H9 (cell line): ENCODE results near the gene HLA-DQA1. TPM values are rescaled to one million over a fixed set of nuclear protein-coding genes. Genes with fewer than 3 reads are reported as not detected.

Source experiments
- DNase-seq: peaks from one replicate; pipeline ENCODE4 v3.0.0-alpha.2; 2017
- H2AFZ ChIP-seq: one replicate; pipeline ENCODE4 v1.6.1; 2013; ENCODE audit warnings: mild to moderate bottlenecking, low read length, control low read depth, moderate library complexity
- H2AK5ac ChIP-seq: 2 replicates; pipeline ENCODE4 v1.6.1; 2013; ENCODE audit warnings: low read length, control low read depth, mixed read lengths; ENCODE audit not compliant: insufficient read length
- H2BK120ac ChIP-seq: one replicate; pipeline ENCODE4 v1.6.1; 2013; ENCODE audit warnings: low read depth, mild to moderate bottlenecking, low read length, control low read depth, inconsistent platforms; ENCODE audit not compliant: poor library complexity, severe bottlenecking
- H2BK12ac ChIP-seq: 2 replicates; pipeline ENCODE4 v1.6.1; 2013; ENCODE audit warnings: low read length, control low read depth, mixed read lengths, low read depth; ENCODE audit not compliant: insufficient read length
- H2BK15ac ChIP-seq: 2 replicates; pipeline ENCODE4 v1.6.1; 2013; ENCODE audit warnings: low read depth, low read length, control low read depth
- H2BK20ac ChIP-seq: one replicate; pipeline ENCODE4 v1.6.1; 2013; ENCODE audit warnings: low read depth, mild to moderate bottlenecking, low read length, control low read depth, inconsistent platforms; ENCODE audit not compliant: poor library complexity, severe bottlenecking
- H2BK5ac ChIP-seq: 2 replicates; pipeline ENCODE4 v1.6.1; 2013; ENCODE audit warnings: low read length, control low read depth, mixed read lengths; ENCODE audit not compliant: insufficient read length
- H3K14ac ChIP-seq: 2 replicates; pipeline ENCODE4 v1.6.1; 2013; ENCODE audit warnings: low read length, control low read depth; ENCODE audit not compliant: insufficient read depth
- H3K18ac ChIP-seq: 2 replicates; pipeline ENCODE4 v1.6.1; 2013; ENCODE audit warnings: low read depth, mild to moderate bottlenecking, mixed read lengths, low read length, control low read depth; ENCODE audit not compliant: insufficient read length
- H3K23ac ChIP-seq: 2 replicates; pipeline ENCODE4 v1.6.1; 2013; ENCODE audit warnings: low read length, control low read depth, mixed read lengths, low read depth; ENCODE audit not compliant: insufficient read length
- H3K23me2 ChIP-seq: 2 replicates; pipeline ENCODE4 v1.6.1; 2013; ENCODE audit warnings: low read depth, mild to moderate bottlenecking, mixed read lengths, low read length, control low read depth; ENCODE audit not compliant: insufficient read length, poor library complexity, severe bottlenecking
- H3K27ac ChIP-seq: 2 replicates; pipeline ENCODE4 v1.5.1; 2013; ENCODE audit warnings: low read length, control low read depth, mixed read lengths, low read depth; ENCODE audit not compliant: insufficient read length
- H3K27me3 ChIP-seq: 2 replicates; pipeline ENCODE4 v1.6.1; 2013; ENCODE audit warnings: low read length, control low read depth, inconsistent platforms; ENCODE audit not compliant: insufficient read depth
- H3K4ac ChIP-seq: 2 replicates; pipeline ENCODE4 v1.6.1; 2013; ENCODE audit warnings: low read depth, mild to moderate bottlenecking, control low read depth, inconsistent platforms, low read length, moderate library complexity
- H3K4me1 ChIP-seq: 2 replicates; pipeline ENCODE4 v1.6.1; 2013; ENCODE audit warnings: low read length, control low read depth, inconsistent platforms; ENCODE audit not compliant: insufficient read depth
- H3K4me2 ChIP-seq: 2 replicates; pipeline ENCODE4 v1.6.1; 2013; ENCODE audit warnings: low read length, control low read depth, mixed read lengths; ENCODE audit not compliant: insufficient read length, insufficient read depth
- H3K56ac ChIP-seq: 2 replicates; pipeline ENCODE4 v1.6.1; 2013; ENCODE audit warnings: low read depth, mild to moderate bottlenecking, mixed read lengths, low read length, control low read depth; ENCODE audit not compliant: insufficient read length
- H3K79me1 ChIP-seq: 2 replicates; pipeline ENCODE4 v1.6.1; 2013; ENCODE audit warnings: low read depth, mild to moderate bottlenecking, moderate library complexity, low read length, control low read depth, inconsistent platforms; ENCODE audit not compliant: insufficient read depth, poor library complexity, severe bottlenecking
- H3K79me2 ChIP-seq: 2 replicates; pipeline ENCODE4 v1.6.1; 2013; ENCODE audit warnings: low read length, control low read depth, inconsistent platforms; ENCODE audit not compliant: insufficient read depth
- H3K9ac ChIP-seq: 2 replicates; pipeline ENCODE4 v1.6.1; 2013; ENCODE audit warnings: low read length, control low read depth, mixed read lengths; ENCODE audit not compliant: insufficient read length; ENCODE audit errors: extremely low read depth
- H3K9me3 ChIP-seq: one replicate; pipeline ENCODE4 v1.6.1; 2013; ENCODE audit warnings: low read depth, low read length, inconsistent platforms; ENCODE audit not compliant: control insufficient read depth
- H3T11ph ChIP-seq: one replicate; pipeline ENCODE4 v1.6.1; 2013; ENCODE audit warnings: mild to moderate bottlenecking, low read length, control low read depth, inconsistent platforms
- H4K20me1 ChIP-seq: one replicate; pipeline ENCODE4 v1.6.1; 2013; ENCODE audit not compliant: control insufficient read depth, insufficient read length, insufficient read depth
- H4K5ac ChIP-seq: 2 replicates; pipeline ENCODE4 v1.6.1; 2013; ENCODE audit warnings: low read depth, mild to moderate bottlenecking, mixed read lengths, low read length, control low read depth; ENCODE audit not compliant: insufficient read length
- H4K8ac ChIP-seq: replicated peaks from 2 replicates; pipeline ENCODE4 v1.6.1; 2013; ENCODE audit warnings: low read length, control low read depth, mixed read lengths, low read depth; ENCODE audit not compliant: insufficient read length
- H4K91ac ChIP-seq: 2 replicates; pipeline ENCODE4 v1.6.1; 2013; ENCODE audit warnings: low read depth, mild to moderate bottlenecking, moderate library complexity, mixed read lengths, low read length, control low read depth; ENCODE audit not compliant: insufficient read length
- H3K27ac Mint-ChIP-seq, 3 experiments: 2 replicates in 2 of 3; 3 replicates in 1 of 3; pipeline ENCODE4 v1.8.0; 2020 to 2021; ENCODE audit warnings: mixed read lengths in 3 of 3, mild to moderate bottlenecking in 1 of 3, moderate library complexity in 1 of 3
- H3K27me3 Mint-ChIP-seq: 2 replicates; pipeline ENCODE4 v1.8.0; 2021; ENCODE audit warnings: low read depth, mild to moderate bottlenecking, moderate library complexity, mixed read lengths
- H3K36me3 Mint-ChIP-seq, 3 experiments: 2 replicates in 2 of 3; 3 replicates in 1 of 3; pipeline ENCODE4 v1.8.0; 2020 to 2021; ENCODE audit warnings: low read depth in 3 of 3, mixed read lengths in 3 of 3; ENCODE audit not compliant: insufficient read depth in 1 of 3
- H3K4me1 Mint-ChIP-seq, 2 experiments: 2 replicates each; pipeline ENCODE4 v1.8.0; 2020; ENCODE audit warnings: mixed read lengths in 2 of 2
- H3K4me3 Mint-ChIP-seq, 2 experiments: 2 replicates in 1 of 2; 3 replicates in 1 of 2; pipeline ENCODE4 v1.8.0; 2020 to 2021; ENCODE audit warnings: mild to moderate bottlenecking in 2 of 2, mixed read lengths in 2 of 2, moderate library complexity in 1 of 2
- H3K9me3 Mint-ChIP-seq, 2 experiments: 2 replicates in 1 of 2; 3 replicates in 1 of 2; pipeline ENCODE4 v1.8.0; 2020; ENCODE audit warnings: mild to moderate bottlenecking in 2 of 2, mixed read lengths in 2 of 2, moderate library complexity in 1 of 2
- CTCF ChIP-seq: fragments of 200-600 bp; sonication (generic); conservative IDR thresholded peaks from 3 replicates; pipeline ENCODE4 v1.8.0; 2021; ENCODE audit warnings: antibody characterized with exemption, mild to moderate bottlenecking
- WGBS: extraction: QIAGEN DNeasy Blood & Tissue Kit; methylation state at CpG from one replicate; pipeline ENCODE4 v1.1.7; 2013; ENCODE audit warnings: missing lambda C conversion rate, low lambda C conversion rate, mixed read lengths; ENCODE audit not compliant: insufficient read length; ENCODE audit errors: extremely low coverage; 5-methylcytosine and 5-hydroxymethylcytosine counted together
- total RNA-seq: library from RNA; stranded (reverse); gene quantifications from 2 replicates; pipeline ENCODE4 v1.2.1, GENCODE V29; 2021

Gene HLA-DQA1
- total RNA-seq, 1 experiment from 2014 or later = 1.7 TPM

DNA sequence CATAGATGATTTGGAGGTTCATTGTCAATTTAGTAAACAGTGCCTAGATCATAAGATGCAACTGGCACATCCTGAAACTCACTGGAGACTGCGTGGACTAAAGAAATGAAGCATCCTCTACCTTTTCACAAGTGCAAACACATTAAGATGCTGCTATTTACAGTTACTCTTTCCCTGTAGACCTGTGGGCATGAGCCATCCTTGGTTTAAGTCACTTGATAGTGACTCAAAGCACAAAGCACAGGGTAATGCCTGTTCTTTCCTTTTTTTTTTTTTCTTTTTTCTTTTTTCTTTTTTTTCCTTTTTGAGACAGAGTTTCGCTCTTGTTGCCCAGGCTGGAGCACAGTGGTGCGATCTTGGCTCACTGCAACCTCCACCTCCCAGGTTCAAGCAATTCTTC lies 10.0 kb upstream of the HLA-DQA1 start:
- no peak overlapping the region for H3K4me3 Mint-ChIP-seq
- TF ChIP-seq CTCF = no peak
- no peak overlapping the region for H3K23ac ChIP-seq
- DNase-seq = no peak
- H2AFZ ChIP-seq = no peak overlapping the region
- no peaks in the 10 kb centered on the region for H3K23me2 ChIP-seq
- no peak overlapping the region for H2BK15ac ChIP-seq
- H4K8ac ChIP-seq = no peak overlapping the region
- no peak overlapping the region for H3K27ac ChIP-seq
- H4K5ac ChIP-seq = no peak overlapping the region
- H3K27ac Mint-ChIP-seq = no peak overlapping the region
- no CpG with 5 or more reads among the region's 3 CpGs for WGBS
- H2BK120ac ChIP-seq = no peak overlapping the region
- H3K79me1 ChIP-seq = no peaks in the 10 kb centered on the region
- no peaks in the 10 kb centered on the region for H4K20me1 ChIP-seq
- peaks cover 6 to 9% of the 10 kb centered on the region in 2 experiments for H3K4me1 Mint-ChIP-seq
- no peak overlapping the region for H3K56ac ChIP-seq
- H3K4me2 ChIP-seq = no peak overlapping the region
- H3T11ph ChIP-seq = no peak overlapping the region
- no peak overlapping the region for H3K9ac ChIP-seq
- H2AK5ac ChIP-seq = no peak overlapping the region
- H3K4me1 ChIP-seq = no peaks in the 10 kb centered on the region; the same call in 1 of the 2 replicates
- H3K27me3 Mint-ChIP-seq = no peaks in the 10 kb centered on the region
- no peaks in the 10 kb centered on the region for H3K27me3 ChIP-seq
- H2BK12ac ChIP-seq = no peak overlapping the region
- no peaks in the 10 kb centered on the region for H3K36me3 Mint-ChIP-seq
- H2BK20ac ChIP-seq = no peak overlapping the region
- H3K9me3 Mint-ChIP-seq = 0 out of 5 replicates have a peak, but pooled peaks cover 0 to 3% of the 10 kb centered on the region in 2 experiments
- no peak overlapping the region for H3K14ac ChIP-seq
- no peak overlapping the region for H4K91ac ChIP-seq
- no peak overlapping the region for H2BK5ac ChIP-seq
- no peak overlapping the region for H3K4ac ChIP-seq
- no peaks in the 10 kb centered on the region for H3K79me2 ChIP-seq
- no peaks in the 10 kb centered on the region for H3K9me3 ChIP-seq
- no peak overlapping the region for H3K18ac ChIP-seq
